H9 (cell line): ENCODE data around the gene C11orf58. TPM values are rescaled to one million over a fixed set of nuclear protein-coding genes. Genes with fewer than 3 reads are reported as not detected.

Experiments used
- DNase-seq: peaks from one replicate; pipeline ENCODE4 v3.0.0-alpha.2; 2017
- H2AFZ ChIP-seq: one replicate; pipeline ENCODE4 v1.6.1; 2013; ENCODE audit warnings: mild to moderate bottlenecking, low read length, control low read depth, moderate library complexity
- H2AK5ac ChIP-seq: 2 replicates; pipeline ENCODE4 v1.6.1; 2013; ENCODE audit warnings: low read length, control low read depth, mixed read lengths; ENCODE audit not compliant: insufficient read length
- H2BK120ac ChIP-seq: one replicate; pipeline ENCODE4 v1.6.1; 2013; ENCODE audit warnings: low read depth, mild to moderate bottlenecking, low read length, control low read depth, inconsistent platforms; ENCODE audit not compliant: poor library complexity, severe bottlenecking
- H2BK12ac ChIP-seq: 2 replicates; pipeline ENCODE4 v1.6.1; 2013; ENCODE audit warnings: low read length, control low read depth, mixed read lengths, low read depth; ENCODE audit not compliant: insufficient read length
- H2BK15ac ChIP-seq: 2 replicates; pipeline ENCODE4 v1.6.1; 2013; ENCODE audit warnings: low read depth, low read length, control low read depth
- H2BK20ac ChIP-seq: one replicate; pipeline ENCODE4 v1.6.1; 2013; ENCODE audit warnings: low read depth, mild to moderate bottlenecking, low read length, control low read depth, inconsistent platforms; ENCODE audit not compliant: poor library complexity, severe bottlenecking
- H2BK5ac ChIP-seq: 2 replicates; pipeline ENCODE4 v1.6.1; 2013; ENCODE audit warnings: low read length, control low read depth, mixed read lengths; ENCODE audit not compliant: insufficient read length
- H3K14ac ChIP-seq: 2 replicates; pipeline ENCODE4 v1.6.1; 2013; ENCODE audit warnings: low read length, control low read depth; ENCODE audit not compliant: insufficient read depth
- H3K18ac ChIP-seq: 2 replicates; pipeline ENCODE4 v1.6.1; 2013; ENCODE audit warnings: low read depth, mild to moderate bottlenecking, mixed read lengths, low read length, control low read depth; ENCODE audit not compliant: insufficient read length
- H3K23ac ChIP-seq: 2 replicates; pipeline ENCODE4 v1.6.1; 2013; ENCODE audit warnings: low read length, control low read depth, mixed read lengths, low read depth; ENCODE audit not compliant: insufficient read length
- H3K23me2 ChIP-seq: 2 replicates; pipeline ENCODE4 v1.6.1; 2013; ENCODE audit warnings: low read depth, mild to moderate bottlenecking, mixed read lengths, low read length, control low read depth; ENCODE audit not compliant: insufficient read length, poor library complexity, severe bottlenecking
- H3K27ac ChIP-seq: 2 replicates; pipeline ENCODE4 v1.5.1; 2013; ENCODE audit warnings: low read length, control low read depth, mixed read lengths, low read depth; ENCODE audit not compliant: insufficient read length
- H3K27me3 ChIP-seq: 2 replicates; pipeline ENCODE4 v1.6.1; 2013; ENCODE audit warnings: low read length, control low read depth, inconsistent platforms; ENCODE audit not compliant: insufficient read depth
- H3K4ac ChIP-seq: 2 replicates; pipeline ENCODE4 v1.6.1; 2013; ENCODE audit warnings: low read depth, mild to moderate bottlenecking, control low read depth, inconsistent platforms, low read length, moderate library complexity
- H3K4me1 ChIP-seq: 2 replicates; pipeline ENCODE4 v1.6.1; 2013; ENCODE audit warnings: low read length, control low read depth, inconsistent platforms; ENCODE audit not compliant: insufficient read depth
- H3K4me2 ChIP-seq: 2 replicates; pipeline ENCODE4 v1.6.1; 2013; ENCODE audit warnings: low read length, control low read depth, mixed read lengths; ENCODE audit not compliant: insufficient read length, insufficient read depth
- H3K56ac ChIP-seq: 2 replicates; pipeline ENCODE4 v1.6.1; 2013; ENCODE audit warnings: low read depth, mild to moderate bottlenecking, mixed read lengths, low read length, control low read depth; ENCODE audit not compliant: insufficient read length
- H3K79me1 ChIP-seq: 2 replicates; pipeline ENCODE4 v1.6.1; 2013; ENCODE audit warnings: low read depth, mild to moderate bottlenecking, moderate library complexity, low read length, control low read depth, inconsistent platforms; ENCODE audit not compliant: insufficient read depth, poor library complexity, severe bottlenecking
- H3K79me2 ChIP-seq: 2 replicates; pipeline ENCODE4 v1.6.1; 2013; ENCODE audit warnings: low read length, control low read depth, inconsistent platforms; ENCODE audit not compliant: insufficient read depth
- H3K9ac ChIP-seq: 2 replicates; pipeline ENCODE4 v1.6.1; 2013; ENCODE audit warnings: low read length, control low read depth, mixed read lengths; ENCODE audit not compliant: insufficient read length; ENCODE audit errors: extremely low read depth
- H3K9me3 ChIP-seq: one replicate; pipeline ENCODE4 v1.6.1; 2013; ENCODE audit warnings: low read depth, low read length, inconsistent platforms; ENCODE audit not compliant: control insufficient read depth
- H3T11ph ChIP-seq: one replicate; pipeline ENCODE4 v1.6.1; 2013; ENCODE audit warnings: mild to moderate bottlenecking, low read length, control low read depth, inconsistent platforms
- H4K20me1 ChIP-seq: one replicate; pipeline ENCODE4 v1.6.1; 2013; ENCODE audit not compliant: control insufficient read depth, insufficient read length, insufficient read depth
- H4K5ac ChIP-seq: 2 replicates; pipeline ENCODE4 v1.6.1; 2013; ENCODE audit warnings: low read depth, mild to moderate bottlenecking, mixed read lengths, low read length, control low read depth; ENCODE audit not compliant: insufficient read length
- H4K8ac ChIP-seq: replicated peaks from 2 replicates; pipeline ENCODE4 v1.6.1; 2013; ENCODE audit warnings: low read length, control low read depth, mixed read lengths, low read depth; ENCODE audit not compliant: insufficient read length
- H4K91ac ChIP-seq: 2 replicates; pipeline ENCODE4 v1.6.1; 2013; ENCODE audit warnings: low read depth, mild to moderate bottlenecking, moderate library complexity, mixed read lengths, low read length, control low read depth; ENCODE audit not compliant: insufficient read length
- H3K27ac Mint-ChIP-seq, 3 experiments: 2 replicates in 2 of 3; 3 replicates in 1 of 3; pipeline ENCODE4 v1.8.0; 2020 to 2021; ENCODE audit warnings: mixed read lengths in 3 of 3, mild to moderate bottlenecking in 1 of 3, moderate library complexity in 1 of 3
- H3K27me3 Mint-ChIP-seq: 2 replicates; pipeline ENCODE4 v1.8.0; 2021; ENCODE audit warnings: low read depth, mild to moderate bottlenecking, moderate library complexity, mixed read lengths
- H3K36me3 Mint-ChIP-seq, 3 experiments: 2 replicates in 2 of 3; 3 replicates in 1 of 3; pipeline ENCODE4 v1.8.0; 2020 to 2021; ENCODE audit warnings: low read depth in 3 of 3, mixed read lengths in 3 of 3; ENCODE audit not compliant: insufficient read depth in 1 of 3
- H3K4me1 Mint-ChIP-seq, 2 experiments: 2 replicates each; pipeline ENCODE4 v1.8.0; 2020; ENCODE audit warnings: mixed read lengths in 2 of 2
- H3K4me3 Mint-ChIP-seq, 2 experiments: 2 replicates in 1 of 2; 3 replicates in 1 of 2; pipeline ENCODE4 v1.8.0; 2020 to 2021; ENCODE audit warnings: mild to moderate bottlenecking in 2 of 2, mixed read lengths in 2 of 2, moderate library complexity in 1 of 2
- H3K9me3 Mint-ChIP-seq, 2 experiments: 2 replicates in 1 of 2; 3 replicates in 1 of 2; pipeline ENCODE4 v1.8.0; 2020; ENCODE audit warnings: mild to moderate bottlenecking in 2 of 2, mixed read lengths in 2 of 2, moderate library complexity in 1 of 2
- WGBS: extraction: QIAGEN DNeasy Blood & Tissue Kit; methylation state at CpG from one replicate; pipeline ENCODE4 v1.1.7; 2013; ENCODE audit warnings: missing lambda C conversion rate, low lambda C conversion rate, mixed read lengths; ENCODE audit not compliant: insufficient read length; ENCODE audit errors: extremely low coverage; 5-methylcytosine and 5-hydroxymethylcytosine counted together
- total RNA-seq: library from RNA; stranded (reverse); gene quantifications from 2 replicates; pipeline ENCODE4 v1.2.1, GENCODE V29; 2021
- TF ChIP-seq, protein P1 (sequence below): fragments of 200-600 bp; sonication (generic); conservative IDR thresholded peaks from 3 replicates; pipeline ENCODE4 v1.8.0; 2021; ENCODE audit warnings: antibody characterized with exemption, mild to moderate bottlenecking

The C11orf58 gene
- total RNA-seq, 1 experiment from 2014 or later, result 169 TPM

DNA sequence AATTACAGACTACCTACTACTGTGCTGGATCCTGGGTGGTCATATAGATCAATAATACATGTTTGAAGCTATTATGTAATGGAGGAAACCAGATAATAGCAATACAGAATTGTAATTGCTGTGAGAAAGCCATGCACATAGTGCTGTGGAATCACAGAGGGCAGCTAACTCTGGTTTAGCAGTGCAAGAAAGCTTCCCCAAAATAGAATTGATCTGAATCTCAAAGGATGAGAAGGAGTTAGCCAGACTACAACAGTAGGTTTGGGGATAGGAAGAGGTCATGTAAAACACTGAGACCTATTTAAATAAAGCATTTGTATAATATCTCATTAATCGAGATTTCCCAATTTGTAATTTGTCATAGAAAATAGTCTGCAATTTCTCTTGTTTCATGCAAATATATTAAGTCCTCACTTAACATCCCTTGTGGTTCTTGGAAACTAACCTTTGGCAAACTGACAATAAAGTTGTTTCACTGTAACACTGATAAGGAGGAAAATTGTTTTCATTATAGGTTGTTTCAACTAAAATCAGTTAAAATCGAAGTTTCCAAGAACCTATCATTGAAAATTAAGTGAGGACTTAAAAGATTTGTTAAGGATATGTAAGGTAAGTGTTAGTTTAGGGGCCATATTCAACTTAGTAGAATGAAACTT is 7.6 kb downstream of the C11orf58 start:
- Mint-ChIP-seq H3K27ac (no peak overlapping the region; a peak in 1 of 7 replicates), H3K9me3 (peaks cover 2 to 6% of the 10 kb centered on the region in 2 experiments; a peak in 3 of 5 replicates), H3K27me3 (no peaks in the 10 kb centered on the region), H3K36me3 (peaks cover 55 to 82% (median 80%) of the 10 kb centered on the region in 3 experiments), H3K4me1 (peaks cover 21% of the 10 kb centered on the region in 2 experiments), H3K4me3 (no peak overlapping the region)
- Histone ChIP-seq H2BK120ac (no peak overlapping the region), H3K14ac (no peak overlapping the region), H3K4ac (no peak overlapping the region), H2AFZ (no peak overlapping the region), H3K79me2 (peaks cover 12% of the 10 kb centered on the region; the same call in 1 of the 2 replicates), H3K23ac (no peak overlapping the region), H3K56ac (no peak overlapping the region), H4K5ac (no peak overlapping the region), H4K91ac (no peak overlapping the region), H3K9ac (no peak overlapping the region), H2BK15ac (no peak overlapping the region), H3K9me3 (no peaks in the 10 kb centered on the region), H3K27ac (no peak overlapping the region), H2BK20ac (no peak overlapping the region), H3K23me2 (no peaks in the 10 kb centered on the region), H4K20me1 (no peaks in the 10 kb centered on the region), H2BK12ac (no peak overlapping the region), H3K27me3 (no peaks in the 10 kb centered on the region), H2BK5ac (no peak overlapping the region), H3K4me1 (no peaks in the 10 kb centered on the region), H3K4me2 (no peak overlapping the region), H3K18ac (no peak overlapping the region), H3K79me1 (no peaks in the 10 kb centered on the region), H2AK5ac (no peak overlapping the region), H3T11ph (no peak overlapping the region), H4K8ac (no peak overlapping the region)
- DNase-seq, result no peak
- no CpG with 5 or more reads among the region's 2 CpGs for WGBS
- TF ChIP-seq, protein P1, sequence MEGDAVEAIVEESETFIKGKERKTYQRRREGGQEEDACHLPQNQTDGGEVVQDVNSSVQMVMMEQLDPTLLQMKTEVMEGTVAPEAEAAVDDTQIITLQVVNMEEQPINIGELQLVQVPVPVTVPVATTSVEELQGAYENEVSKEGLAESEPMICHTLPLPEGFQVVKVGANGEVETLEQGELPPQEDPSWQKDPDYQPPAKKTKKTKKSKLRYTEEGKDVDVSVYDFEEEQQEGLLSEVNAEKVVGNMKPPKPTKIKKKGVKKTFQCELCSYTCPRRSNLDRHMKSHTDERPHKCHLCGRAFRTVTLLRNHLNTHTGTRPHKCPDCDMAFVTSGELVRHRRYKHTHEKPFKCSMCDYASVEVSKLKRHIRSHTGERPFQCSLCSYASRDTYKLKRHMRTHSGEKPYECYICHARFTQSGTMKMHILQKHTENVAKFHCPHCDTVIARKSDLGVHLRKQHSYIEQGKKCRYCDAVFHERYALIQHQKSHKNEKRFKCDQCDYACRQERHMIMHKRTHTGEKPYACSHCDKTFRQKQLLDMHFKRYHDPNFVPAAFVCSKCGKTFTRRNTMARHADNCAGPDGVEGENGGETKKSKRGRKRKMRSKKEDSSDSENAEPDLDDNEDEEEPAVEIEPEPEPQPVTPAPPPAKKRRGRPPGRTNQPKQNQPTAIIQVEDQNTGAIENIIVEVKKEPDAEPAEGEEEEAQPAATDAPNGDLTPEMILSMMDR, result no peak
